OCI-LY7 (cell line): Measurements from ENCODE around the gene CDKAL1.

Experiments used
- EZH2phosphoT487 ChIP-seq: fragments of 200-600 bp; sonication (generic); IDR thresholded peaks from 2 replicates; pipeline ENCODE4 v1.6.1; 2018; ENCODE audit warnings: low read depth, borderline replicate concordance, mild to moderate bottlenecking, mixed run types, antibody characterized with exemption, low read length, moderate library complexity, mixed read lengths
- TF ChIP-seq, protein P1 (sequence below): fragments of 200-600 bp; sonication (generic); conservative IDR thresholded peaks from 2 replicates; pipeline ENCODE4 v1.5.1; 2014; ENCODE audit warnings: mild to moderate bottlenecking, antibody characterized with exemption, low read length, moderate library complexity, mixed read lengths

DNA sequence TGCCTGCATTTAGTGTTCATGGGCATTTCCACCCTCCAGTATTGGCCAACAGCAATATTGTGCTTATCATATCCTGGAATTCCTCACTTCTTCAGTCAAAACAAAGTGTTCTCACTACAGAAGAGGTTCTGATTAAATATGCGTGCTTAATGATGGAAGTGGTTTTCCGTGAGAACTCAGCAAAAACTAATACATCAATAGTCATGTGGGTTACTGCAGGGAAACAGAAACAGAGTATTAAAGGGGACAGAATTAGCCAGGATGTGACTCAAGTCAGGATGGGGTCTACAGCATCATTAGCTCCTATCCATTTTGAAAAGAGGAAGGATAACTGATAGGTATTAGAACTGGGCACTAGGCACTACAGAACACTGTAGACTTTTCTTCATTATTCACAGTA, 384.6 kb downstream of the CDKAL1 start:
- TF ChIP-seq, protein P1, sequence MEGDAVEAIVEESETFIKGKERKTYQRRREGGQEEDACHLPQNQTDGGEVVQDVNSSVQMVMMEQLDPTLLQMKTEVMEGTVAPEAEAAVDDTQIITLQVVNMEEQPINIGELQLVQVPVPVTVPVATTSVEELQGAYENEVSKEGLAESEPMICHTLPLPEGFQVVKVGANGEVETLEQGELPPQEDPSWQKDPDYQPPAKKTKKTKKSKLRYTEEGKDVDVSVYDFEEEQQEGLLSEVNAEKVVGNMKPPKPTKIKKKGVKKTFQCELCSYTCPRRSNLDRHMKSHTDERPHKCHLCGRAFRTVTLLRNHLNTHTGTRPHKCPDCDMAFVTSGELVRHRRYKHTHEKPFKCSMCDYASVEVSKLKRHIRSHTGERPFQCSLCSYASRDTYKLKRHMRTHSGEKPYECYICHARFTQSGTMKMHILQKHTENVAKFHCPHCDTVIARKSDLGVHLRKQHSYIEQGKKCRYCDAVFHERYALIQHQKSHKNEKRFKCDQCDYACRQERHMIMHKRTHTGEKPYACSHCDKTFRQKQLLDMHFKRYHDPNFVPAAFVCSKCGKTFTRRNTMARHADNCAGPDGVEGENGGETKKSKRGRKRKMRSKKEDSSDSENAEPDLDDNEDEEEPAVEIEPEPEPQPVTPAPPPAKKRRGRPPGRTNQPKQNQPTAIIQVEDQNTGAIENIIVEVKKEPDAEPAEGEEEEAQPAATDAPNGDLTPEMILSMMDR: no peak
- no peak for TF ChIP-seq EZH2phosphoT487
